GM12872 (cell line): Measurements from ENCODE around the gene DCXR.

Experiments
- TF ChIP-seq, protein P1 (sequence below): IDR thresholded peaks from 3 replicates; pipeline ENCODE4 v1.5.1; 2011; ENCODE audit warnings: low read depth, mild to moderate bottlenecking, low read length, moderate library complexity; ENCODE audit not compliant: insufficient read depth

Gene DCXR

DNA sequence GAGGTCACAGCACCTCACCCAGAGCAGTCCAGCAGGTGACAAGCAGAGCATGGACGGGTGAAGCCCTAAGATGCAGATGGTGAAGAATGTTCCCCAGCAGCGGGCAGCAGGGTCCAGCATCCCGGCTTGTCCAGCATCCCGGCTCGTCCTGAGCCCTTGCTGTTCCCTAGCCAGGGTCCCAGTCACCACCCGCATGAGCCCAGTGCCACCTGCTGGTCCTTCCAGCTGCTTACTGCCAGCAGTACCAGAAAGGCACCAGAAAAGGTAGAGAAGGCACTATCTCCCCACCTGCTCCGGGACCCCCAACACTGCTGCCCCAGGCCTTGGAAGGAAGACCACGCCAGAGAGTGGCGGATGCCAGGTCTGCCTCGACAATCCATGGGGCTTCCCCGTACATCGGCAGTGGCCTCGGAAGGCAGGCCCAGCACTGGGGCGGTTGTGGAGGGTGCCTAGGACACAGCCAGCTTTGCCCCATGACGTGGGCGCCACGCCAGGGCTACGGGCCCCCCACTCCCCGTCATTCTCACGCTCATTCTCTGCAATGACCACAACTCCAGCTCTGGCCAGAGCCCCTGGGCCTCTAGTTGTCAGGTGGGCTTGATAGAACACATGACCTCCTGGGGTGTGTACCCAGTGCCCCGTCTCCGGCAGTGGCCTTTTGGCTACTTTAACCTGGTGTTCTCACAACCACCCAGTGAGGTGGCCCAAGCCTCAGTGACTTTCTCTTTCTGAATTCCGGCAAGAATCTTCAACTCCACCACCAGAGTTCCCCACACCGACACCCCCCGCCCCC lies 16.2 kb downstream of the DCXR start:
- TF ChIP-seq, protein P1, sequence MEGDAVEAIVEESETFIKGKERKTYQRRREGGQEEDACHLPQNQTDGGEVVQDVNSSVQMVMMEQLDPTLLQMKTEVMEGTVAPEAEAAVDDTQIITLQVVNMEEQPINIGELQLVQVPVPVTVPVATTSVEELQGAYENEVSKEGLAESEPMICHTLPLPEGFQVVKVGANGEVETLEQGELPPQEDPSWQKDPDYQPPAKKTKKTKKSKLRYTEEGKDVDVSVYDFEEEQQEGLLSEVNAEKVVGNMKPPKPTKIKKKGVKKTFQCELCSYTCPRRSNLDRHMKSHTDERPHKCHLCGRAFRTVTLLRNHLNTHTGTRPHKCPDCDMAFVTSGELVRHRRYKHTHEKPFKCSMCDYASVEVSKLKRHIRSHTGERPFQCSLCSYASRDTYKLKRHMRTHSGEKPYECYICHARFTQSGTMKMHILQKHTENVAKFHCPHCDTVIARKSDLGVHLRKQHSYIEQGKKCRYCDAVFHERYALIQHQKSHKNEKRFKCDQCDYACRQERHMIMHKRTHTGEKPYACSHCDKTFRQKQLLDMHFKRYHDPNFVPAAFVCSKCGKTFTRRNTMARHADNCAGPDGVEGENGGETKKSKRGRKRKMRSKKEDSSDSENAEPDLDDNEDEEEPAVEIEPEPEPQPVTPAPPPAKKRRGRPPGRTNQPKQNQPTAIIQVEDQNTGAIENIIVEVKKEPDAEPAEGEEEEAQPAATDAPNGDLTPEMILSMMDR: peak; percentile 74

DNA sequence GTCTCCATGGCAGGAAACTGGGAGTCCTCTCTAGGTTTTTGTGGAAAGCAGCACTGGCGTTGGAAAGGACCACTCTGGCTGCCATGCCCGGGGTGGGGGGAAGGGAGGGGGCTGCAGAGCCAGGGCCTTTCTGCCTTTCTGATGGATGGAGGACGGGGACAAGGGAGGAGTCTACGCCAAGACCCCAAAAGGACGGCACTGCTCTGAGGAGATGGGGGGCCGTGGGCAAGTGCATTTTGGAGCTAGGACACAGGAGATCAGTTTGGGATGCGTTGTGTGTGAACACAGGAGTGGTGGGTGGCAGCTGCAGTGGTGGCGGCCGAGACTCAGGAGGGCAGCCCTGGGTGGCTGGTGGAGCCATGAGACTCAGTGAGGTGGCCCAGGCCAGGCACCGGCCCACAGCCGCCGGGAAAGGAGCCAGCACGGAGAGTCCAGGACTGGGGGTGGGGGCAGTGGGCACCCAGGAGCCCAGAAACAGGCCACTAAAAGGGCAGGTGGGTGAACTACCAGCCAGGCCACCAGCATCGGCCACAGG lies 16.9 kb downstream of the DCXR start:
- TF ChIP-seq, protein P1: no peak

DNA sequence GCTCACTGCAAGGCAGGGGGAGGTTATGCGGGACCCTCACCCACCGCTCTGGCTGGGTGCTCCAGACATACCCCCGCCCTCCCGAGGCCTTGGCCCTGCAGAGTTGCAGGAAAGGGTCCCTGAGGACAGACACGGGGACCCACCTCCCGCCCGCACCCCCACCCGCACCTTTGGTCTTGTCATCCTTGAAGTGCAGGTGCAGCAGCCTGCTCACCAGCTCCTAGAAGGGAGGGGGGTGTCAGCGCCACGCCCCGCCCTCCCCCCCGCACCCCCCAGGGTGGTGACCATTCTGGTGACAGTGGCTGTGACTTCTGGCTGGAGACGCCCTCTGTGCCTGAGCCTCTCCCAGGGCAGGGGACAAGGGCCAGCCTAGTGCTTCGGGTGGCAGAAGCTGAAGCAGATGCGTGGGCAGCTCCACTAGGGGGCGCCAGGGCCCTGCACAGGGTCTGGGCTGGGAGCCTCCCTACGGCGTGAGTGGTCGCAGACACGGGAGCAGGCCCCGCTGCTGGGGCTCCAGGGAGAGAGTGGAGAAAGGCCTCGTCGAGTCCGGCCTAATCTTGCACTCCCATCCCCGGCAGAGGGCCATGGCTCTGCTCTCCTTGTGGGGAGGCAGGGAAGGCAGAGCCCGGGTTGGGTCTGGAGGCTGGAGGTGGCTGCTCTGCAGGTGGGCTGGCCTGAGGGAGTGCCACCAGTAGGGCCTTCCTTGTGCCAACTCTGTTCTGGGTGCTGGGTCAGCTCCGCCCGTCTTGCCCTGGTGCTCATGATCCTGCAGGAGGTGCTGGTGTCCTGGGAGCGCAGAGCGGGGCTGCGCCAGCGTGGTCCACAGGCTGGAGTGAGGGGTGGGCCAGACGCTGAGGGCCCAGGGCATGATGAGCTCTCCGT lies 17.6 kb downstream of the DCXR start:
- TF ChIP-seq, protein P1: peak; percentile 94

DNA sequence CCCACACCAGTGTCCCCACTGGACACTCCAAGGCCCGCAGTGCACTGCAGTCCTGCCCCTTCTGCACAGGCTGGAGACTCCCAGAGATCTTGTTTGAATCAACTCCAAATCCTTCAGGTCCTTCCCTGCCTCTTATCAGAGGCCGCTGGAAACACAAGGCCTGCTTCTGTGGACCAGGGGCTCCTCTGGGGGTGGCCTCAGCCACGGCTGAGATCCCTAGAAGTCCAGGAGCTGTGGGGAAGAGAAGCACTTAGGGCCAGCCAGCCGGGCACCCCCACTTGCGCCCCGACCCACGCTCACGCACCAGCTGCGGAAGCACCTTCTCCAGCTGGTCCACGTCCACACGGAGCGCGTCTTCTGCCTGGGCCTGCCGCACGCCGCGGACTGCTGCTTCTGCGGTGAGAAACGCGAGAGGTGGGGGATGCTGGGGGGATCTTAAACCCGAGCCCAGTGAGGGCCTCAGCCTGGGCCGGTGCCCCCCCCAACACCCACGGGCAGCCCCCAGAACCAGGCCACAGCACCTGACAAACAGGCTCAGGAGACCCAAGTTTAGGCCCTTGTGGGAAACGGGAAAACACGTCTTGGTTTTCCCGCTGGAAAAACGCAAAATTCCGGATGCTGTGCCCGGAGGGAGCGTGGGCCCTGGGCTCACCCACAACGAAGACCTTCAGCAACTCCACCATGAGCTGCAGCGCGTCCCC lies 18.4 kb downstream of the DCXR start:
- TF ChIP-seq, protein P1: no peak

DNA sequence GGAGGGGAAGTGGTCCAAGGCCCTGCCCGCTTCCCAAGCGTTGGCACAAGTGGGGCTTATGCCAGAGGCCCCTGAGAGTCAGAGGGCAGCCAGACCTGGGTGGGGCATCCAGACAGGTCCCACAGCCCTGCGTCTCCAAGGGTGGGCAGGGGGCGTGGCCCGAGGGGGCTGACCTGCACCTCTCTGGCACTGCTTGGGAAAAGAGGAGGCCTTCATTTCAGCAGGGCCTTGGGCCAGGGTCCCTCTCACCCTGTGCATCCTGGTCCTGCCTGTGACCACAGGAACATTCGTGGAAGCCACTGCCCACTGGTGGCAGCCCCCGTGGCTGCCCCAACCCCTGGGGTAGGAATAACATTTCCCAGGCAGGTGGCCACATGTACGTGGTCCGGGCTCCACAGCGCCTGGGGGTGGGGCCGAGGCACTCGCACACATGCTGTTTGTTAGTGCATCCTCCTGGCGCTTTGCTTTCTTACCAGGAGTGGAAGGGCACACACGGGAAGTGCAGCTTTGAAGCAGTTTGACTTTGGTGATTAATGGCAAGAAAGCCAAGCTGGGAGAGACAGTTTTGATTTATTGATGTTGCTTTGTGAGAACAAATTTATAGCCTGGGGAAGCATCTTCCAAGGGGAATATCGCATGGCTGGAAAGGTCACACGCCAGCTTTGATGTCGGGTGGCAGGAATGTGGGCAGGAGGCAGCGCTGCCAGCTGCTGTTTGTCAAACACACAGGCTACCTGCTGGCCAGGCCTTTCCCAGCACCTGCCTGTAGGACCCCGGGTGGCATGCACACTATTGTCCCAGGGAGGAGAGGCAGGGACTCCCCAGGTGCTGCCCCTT lies 19.1 kb downstream of the DCXR start:
- TF ChIP-seq, protein P1: no peak

DNA sequence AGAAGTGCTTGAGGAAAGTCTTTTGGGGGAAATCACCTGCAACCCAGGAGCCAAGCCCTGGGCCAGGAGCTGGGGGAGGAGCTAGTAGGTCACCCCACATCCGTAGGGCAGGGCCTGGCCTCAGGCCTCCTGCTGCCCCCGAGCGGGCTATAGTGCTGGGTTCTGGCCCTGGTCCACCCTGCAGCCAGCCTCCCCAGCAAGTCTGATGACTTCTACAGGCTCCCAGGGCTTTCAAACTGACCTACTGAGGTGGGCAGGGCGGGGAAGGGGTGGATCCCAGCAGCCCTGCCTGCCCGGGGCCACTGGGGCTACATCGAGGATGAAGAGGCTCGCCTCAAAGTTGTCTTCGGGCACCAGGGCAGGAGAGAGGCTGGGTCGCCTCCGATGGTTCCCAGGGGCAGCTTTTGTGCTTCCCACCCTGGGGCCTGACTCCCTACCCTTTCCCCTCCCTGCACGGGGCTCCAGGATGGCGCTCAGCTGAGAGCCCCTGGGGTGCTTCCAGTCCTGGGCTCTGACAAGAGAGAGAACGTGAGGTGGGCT lies 19.8 kb downstream of the DCXR start:
- TF ChIP-seq, protein P1: no peak
